ENCODE results near the gene SDR39U1.
A peak's percentile ranks its signal among the peaks of the same experiment; 100 is the strongest.
"Not testable (repeated sequence)": the region's sequence is repeated elsewhere in the genome, so short reads cannot be mapped to it uniquely, and the experiment has no call there.

Gene SDR39U1

GRCh38 chr14:24442240-24443052, at the start of gene SDR39U1:
TSS of gene SDR39U1 (minus strand) at chr14:24442776. CDS start at chr14:24442769, 7 bp downstream.
- peak; percentile 99 for DNase-seq

- not testable (repeated sequence) for DNase-seq
Observed at GRCh38 chr14:24491586-24492408, 49.2 kb upstream of the SDR39U1 start.

GRCh38 chr14:24483604-24484252, 41.2 kb upstream of the SDR39U1 start:
- peak; percentile 17 for DNase-seq

- DNase-seq, result not testable (repeated sequence)
Observed at GRCh38 chr14:24482699-24483303, 40.2 kb upstream of the SDR39U1 start.

- peak; percentile 44 for DNase-seq
Observed at GRCh38 chr14:24481622-24482324, 39.2 kb upstream of the SDR39U1 start.

- not testable (repeated sequence) for DNase-seq
Observed at GRCh38 chr14:24479999-24480398, 37.4 kb upstream of the SDR39U1 start.

- DNase-seq, result no peak
Observed at GRCh38 chr14:24475261-24475660, 32.7 kb upstream of the SDR39U1 start.

GRCh38 chr14:24473211-24473610, 30.6 kb upstream of the SDR39U1 start:
- no peak for DNase-seq

GRCh38 chr14:24470450-24470849, 27.9 kb upstream of the SDR39U1 start:
- not testable (repeated sequence) for DNase-seq

GRCh38 chr14:24465805-24466204, 23.2 kb upstream of the SDR39U1 start:
- no peak for DNase-seq

GRCh38 chr14:24465368-24465767, 22.8 kb upstream of the SDR39U1 start:
- DNase-seq, result no peak

GRCh38 chr14:24463884-24464785, 21.6 kb upstream of the SDR39U1 start:
- DNase-seq, result no peak

- no peak for DNase-seq
Observed at GRCh38 chr14:24463017-24463883, 20.7 kb upstream of the SDR39U1 start.

GRCh38 chr14:24461336-24461735, 18.8 kb upstream of the SDR39U1 start:
- no peak for DNase-seq

GRCh38 chr14:24459331-24459730, 16.8 kb upstream of the SDR39U1 start:
- no peak for DNase-seq

- no peak for DNase-seq
Observed at GRCh38 chr14:24458736-24459135, 16.2 kb upstream of the SDR39U1 start.

- DNase-seq, result no peak
Observed at GRCh38 chr14:24456980-24457379, 14.4 kb upstream of the SDR39U1 start.

- not testable (repeated sequence) for DNase-seq
Observed at GRCh38 chr14:24450828-24451227, 8.3 kb upstream of the SDR39U1 start.

- DNase-seq, result no peak
Observed at GRCh38 chr14:24443053-24443665, 583 bp upstream of the SDR39U1 start.

GRCh38 chr14:24441904-24442239, 704 bp downstream of the SDR39U1 start:
- no peak for DNase-seq

All from CD4-positive, alpha-beta T cell treated with Interleukin-4 for 4 hours (primary cell).